Naive thymus-derived CD4-positive, alpha-beta T cell (primary cell): ENCODE data around the gene HDAC4. TPM values are rescaled to one million over a fixed set of nuclear protein-coding genes. Genes with fewer than 3 reads are reported as not detected.

ENCODE experiments used
- ATAC-seq: fragments of 150-1000 bp; cut with Tn5 transposase; 2 replicates; pipeline ENCODE4 v1.10.0; 2021; ENCODE audit warnings: mild to moderate bottlenecking, moderate library complexity
- CTCF ChIA-PET: fragments of 350-600 bp; sonication (Branson Sonifier 250); formaldehyde crosslinking; loops from one replicate; lab custom pipeline; 2021; ENCODE audit warnings: antibody characterized with exemption; lab: Charles Lee
- POLR2A ChIA-PET: fragments of 350-600 bp; sonication (Branson Sonifier 250); formaldehyde crosslinking; loops from one replicate; lab custom pipeline; 2021; ENCODE audit warnings: antibody characterized with exemption, inconsistent platforms; lab: Charles Lee
- DNase-seq, 9 donors: peaks; one replicate each; pipeline versions ENCODE4 v3.0.0 to v3.0.0-alpha.2; 2020 to 2022; ENCODE audit warnings: mixed read lengths in 1 of 9
- H3K27ac ChIP-seq: one replicate; pipeline ENCODE4 v1.7.0; 2013; ENCODE audit warnings: mild to moderate bottlenecking, low read depth, low read length, moderate library complexity
- H3K27me3 ChIP-seq, 2 donors: one replicate each; pipeline ENCODE4 v1.7.0; 2013; ENCODE audit warnings: low read length in 2 of 2, mild to moderate bottlenecking in 2 of 2, moderate library complexity in 2 of 2; ENCODE audit not compliant: control insufficient read depth in 2 of 2, insufficient read depth in 2 of 2
- H3K36me3 ChIP-seq, 3 experiments: 1 replicate in 2 of 3; 2 replicates in 1 of 3; pipeline ENCODE4 v1.7.0; 2013; ENCODE audit warnings: low read length in 3 of 3, mild to moderate bottlenecking in 3 of 3, moderate library complexity in 1 of 3; ENCODE audit not compliant: insufficient read depth in 3 of 3, control insufficient read depth in 2 of 3
- H3K4me1 ChIP-seq, 2 donors: one replicate each; pipeline ENCODE4 v1.7.0; 2013; ENCODE audit warnings: low read length in 2 of 2, mild to moderate bottlenecking in 2 of 2, moderate library complexity in 1 of 2; ENCODE audit not compliant: control insufficient read depth in 2 of 2, insufficient read depth in 2 of 2
- H3K4me3 ChIP-seq: 2 replicates; pipeline ENCODE4 v1.7.0; 2013; ENCODE audit warnings: mild to moderate bottlenecking, low read length
- H3K9me3 ChIP-seq, 3 experiments: 1 replicate in 2 of 3; 2 replicates in 1 of 3; pipeline ENCODE4 v1.7.0; 2013; ENCODE audit warnings: low read length in 3 of 3; ENCODE audit not compliant: control insufficient read depth in 2 of 3
- H3K27ac Mint-ChIP-seq, 9 donors: one replicate each; pipeline ENCODE4 v1.8.0; 2020 to 2022; ENCODE audit warnings: mixed read lengths in 9 of 9, mild to moderate bottlenecking in 8 of 9, moderate library complexity in 5 of 9, inconsistent platforms in 2 of 9
- H3K27me3 Mint-ChIP-seq, 5 donors: one replicate each; pipeline ENCODE4 v1.8.0; 2021 to 2022; ENCODE audit warnings: mixed read lengths in 5 of 5, mild to moderate bottlenecking in 1 of 5
- H3K36me3 Mint-ChIP-seq, 5 donors: one replicate each; pipeline ENCODE4 v1.8.0; 2020 to 2022; ENCODE audit warnings: mixed read lengths in 5 of 5, mild to moderate bottlenecking in 3 of 5, inconsistent platforms in 1 of 5
- H3K4me1 Mint-ChIP-seq, 7 donors: one replicate each; pipeline ENCODE4 v1.8.0; 2020 to 2022; ENCODE audit warnings: mixed read lengths in 7 of 7, mild to moderate bottlenecking in 3 of 7, inconsistent platforms in 1 of 7
- H3K4me3 Mint-ChIP-seq, 10 donors: one replicate each; pipeline ENCODE4 v1.8.0; 2020 to 2022; ENCODE audit warnings: mild to moderate bottlenecking in 10 of 10, mixed read lengths in 10 of 10, moderate library complexity in 6 of 10, inconsistent platforms in 2 of 10
- H3K9me3 Mint-ChIP-seq, 11 donors: one replicate each; pipeline ENCODE4 v1.8.0; 2020 to 2022; ENCODE audit warnings: mixed read lengths in 11 of 11, mild to moderate bottlenecking in 4 of 11, inconsistent platforms in 1 of 11, moderate library complexity in 1 of 11
- intact Hi-C, 2 donors: fragments of 100-400 bp; cut with micrococcal nuclease; formaldehyde crosslinking; loops; one replicate each; pipeline ENCODE4 v1.15.1; 2023
- polyA plus RNA-seq, 2 donors: library from polyadenylated mRNA; unstranded; fragments of 300-500 nt; fragmentation: Illumina TruSeq; gene quantifications; one replicate each; pipeline ENCODE4 v1.2.3, GENCODE V29; 2021
- total RNA-seq, 6 experiments: library from RNA in 5 of 6; stranded (reverse) in 5 of 6; gene quantifications; 1 replicate in 5 of 6; 2 replicates in 1 of 6; pipeline ENCODE4 v1.2.3 and lab custom pipeline; 2021 to 2026

HDAC4 gene
- total and polyA plus RNA-seq, 7 experiments from 2014 or later = 7.4 to 101 (median 55.3) TPM

- ATAC-seq = no peak
- H3K27me3 ChIP-seq = no peaks in the 10 kb centered on the region
These were observed 45.7 kb downstream of the HDAC4 start for GRCh38 chr2:239355139-239355538.

GRCh38 chr2:239354791-239355136 is 46.1 kb downstream of the HDAC4 start:
- intact Hi-C loops = loop anchor here in 1 of 2 donors (2.0 kb wide), 1 partner anchor 14 kb away; no protein-coding TSS in a partner anchor
- POLR2A ChIA-PET = interaction anchor here (0.6 to 1.4 kb wide), 2 partner anchors 15 to 39 kb away, joined by 3 read pairs; no protein-coding TSS in a partner anchor
- no peak overlapping the region for H3K27ac Mint-ChIP-seq
- H3K4me3 Mint-ChIP-seq = no peak overlapping the region
- ATAC-seq (no peak), DNase-seq (no peak)
- peaks cover 5 to 25% (median 15%) of the 10 kb centered on the region in 7 donors for H3K4me1 Mint-ChIP-seq
- H3K27ac ChIP-seq = no peak overlapping the region
- peaks cover 0 to 20% (median 5%) of the 10 kb centered on the region in 11 donors for H3K9me3 Mint-ChIP-seq
- H3K27me3 ChIP-seq = no peaks in the 10 kb centered on the region
- CTCF ChIA-PET = no interaction called here
- H3K36me3 Mint-ChIP-seq = peaks cover 14 to 44% (median 30%) of the 10 kb centered on the region in 5 donors
- H3K9me3 ChIP-seq = no peaks in the 10 kb centered on the region
- no peaks in the 10 kb centered on the region for H3K4me1 ChIP-seq
- no peak overlapping the region for H3K4me3 ChIP-seq
- H3K27me3 Mint-ChIP-seq = no peaks in the 10 kb centered on the region
- H3K36me3 ChIP-seq = peaks cover 0 to 15% (median 0%) of the 10 kb centered on the region in 3 experiments

More at GRCh38 chr2:239355139-239355538, 45.7 kb downstream of the HDAC4 start:
- no peaks in the 10 kb centered on the region for H3K4me1 ChIP-seq
- H3K27ac ChIP-seq = no peak overlapping the region
- no peak overlapping the region for H3K4me3 ChIP-seq
- Mint-ChIP-seq H3K27me3 (no peaks in the 10 kb centered on the region), H3K4me3 (no peak overlapping the region), H3K9me3 (peaks cover 0 to 20% (median 5%) of the 10 kb centered on the region in 11 donors), H3K36me3 (peaks cover 14 to 44% (median 30%) of the 10 kb centered on the region in 5 donors), H3K4me1 (peaks cover 6 to 25% (median 15%) of the 10 kb centered on the region in 7 donors), H3K27ac (peak overlapping the region in 2 of 9 donors; percentile 7 to 28)
- intact Hi-C loops = loop anchor here in 1 of 2 donors (2.0 kb wide), 1 partner anchor 14 kb away; no protein-coding TSS in a partner anchor
- peaks cover 0 to 14% (median 0%) of the 10 kb centered on the region in 3 experiments for H3K36me3 ChIP-seq
- no peaks in the 10 kb centered on the region for H3K9me3 ChIP-seq
- DNase-seq = no peak
- POLR2A ChIA-PET = interaction anchor here (0.6 to 1.4 kb wide), 2 partner anchors 14 to 39 kb away, joined by 3 read pairs; no protein-coding TSS in a partner anchor
- CTCF ChIA-PET = no interaction called here

- Histone ChIP-seq H3K27me3 (no peaks in the 10 kb centered on the region), H3K27ac (no peak overlapping the region), H3K9me3 (no peaks in the 10 kb centered on the region), H3K4me3 (no peak overlapping the region), H3K36me3 (peaks cover 0 to 20% (median 0%) of the 10 kb centered on the region in 3 experiments), H3K4me1 (no peaks in the 10 kb centered on the region)
- no peak for DNase-seq
- Mint-ChIP-seq H3K27ac (no peak overlapping the region), H3K4me3 (no peak overlapping the region), H3K9me3 (peaks cover 0 to 20% (median 5%) of the 10 kb centered on the region in 11 donors), H3K36me3 (peaks cover 14 to 48% (median 30%) of the 10 kb centered on the region in 5 donors), H3K27me3 (no peaks in the 10 kb centered on the region), H3K4me1 (peaks cover 2 to 26% (median 15%) of the 10 kb centered on the region in 7 donors)
- ChIA-PET CTCF (no interaction called here), POLR2A (interaction anchor here (0.6 kb wide), 1 partner anchor 40 kb away, joined by 3 read pairs; no protein-coding TSS in a partner anchor)
- no peak for ATAC-seq
- intact Hi-C loops = loop anchor here in 1 of 2 donors (2.0 kb wide), 1 partner anchor 15 kb away; no protein-coding TSS in a partner anchor
These were observed 46.6 kb downstream of the HDAC4 start for GRCh38 chr2:239354132-239354790.

GRCh38 chr2:239353692-239354091 is 47.1 kb downstream of the HDAC4 start:
- no peak overlapping the region for H3K27ac ChIP-seq
- Mint-ChIP-seq H3K27me3 (no peaks in the 10 kb centered on the region), H3K4me3 (no peak overlapping the region), H3K36me3 (peaks cover 14 to 48% (median 28%) of the 10 kb centered on the region in 5 donors), H3K27ac (no peak overlapping the region), H3K9me3 (peaks cover 0 to 20% (median 5%) of the 10 kb centered on the region in 11 donors), H3K4me1 (peaks cover 4 to 27% (median 15%) of the 10 kb centered on the region in 7 donors)
- ATAC-seq (no peak), DNase-seq (no peak)
- intact Hi-C loops = loop anchor here in 1 of 2 donors (2.0 kb wide), 1 partner anchor 15 kb away; no protein-coding TSS in a partner anchor
- H3K9me3 ChIP-seq = no peaks in the 10 kb centered on the region
- no peaks in the 10 kb centered on the region for H3K27me3 ChIP-seq
- no peaks in the 10 kb centered on the region for H3K4me1 ChIP-seq
- POLR2A ChIA-PET = no interaction called here
- CTCF ChIA-PET = no interaction called here
- H3K36me3 ChIP-seq = peaks cover 0 to 21% (median 0%) of the 10 kb centered on the region in 3 experiments
- H3K4me3 ChIP-seq = no peak overlapping the region

GRCh38 chr2:239351687-239352086 is 49.1 kb downstream of the HDAC4 start:
- ATAC-seq = no peak
- Mint-ChIP-seq H3K27ac (peak overlapping the region in 3 of 9 donors; percentile 19 to 44 (median 40)), H3K4me1 (peaks cover 2 to 20% (median 12%) of the 10 kb centered on the region in 7 donors), H3K4me3 (no peak overlapping the region), H3K27me3 (no peaks in the 10 kb centered on the region), H3K9me3 (peaks cover 0 to 18% (median 5%) of the 10 kb centered on the region in 11 donors), H3K36me3 (peaks cover 14 to 37% (median 23%) of the 10 kb centered on the region in 5 donors)
- no peak for DNase-seq
- intact Hi-C loops = no loop called here
- ChIA-PET CTCF (no interaction called here), POLR2A (no interaction called here)
- Histone ChIP-seq H3K36me3 (peaks cover 0 to 21% (median 0%) of the 10 kb centered on the region in 3 experiments), H3K4me1 (peaks cover 0 to 1% of the 10 kb centered on the region in 2 donors), H3K9me3 (no peaks in the 10 kb centered on the region), H3K27me3 (no peaks in the 10 kb centered on the region), H3K27ac (no peak overlapping the region), H3K4me3 (no peak overlapping the region)

GRCh38 chr2:239349453-239350135 is 51.2 kb downstream of the HDAC4 start:
- Histone ChIP-seq H3K36me3 (peaks cover 0 to 21% (median 0%) of the 10 kb centered on the region in 3 experiments), H3K27me3 (no peaks in the 10 kb centered on the region), H3K4me1 (peaks cover 0 to 6% of the 10 kb centered on the region in 2 donors), H3K4me3 (no peak overlapping the region), H3K9me3 (no peaks in the 10 kb centered on the region), H3K27ac (no peak overlapping the region)
- Mint-ChIP-seq H3K27ac (no peak overlapping the region), H3K4me3 (no peak overlapping the region), H3K27me3 (no peaks in the 10 kb centered on the region), H3K4me1 (peaks cover 0 to 15% (median 5%) of the 10 kb centered on the region in 7 donors), H3K9me3 (peaks cover 0 to 6% (median 0%) of the 10 kb centered on the region in 11 donors), H3K36me3 (peaks cover 2 to 25% (median 17%) of the 10 kb centered on the region in 5 donors)
- CTCF ChIA-PET = no interaction called here
- POLR2A ChIA-PET = no interaction called here
- no peak for DNase-seq
- ATAC-seq = no peak
- intact Hi-C loops = no loop called here
